Lower lobe of right lung (tissue), 2 donors: Measurements from ENCODE around the gene PDK2. TPM values are rescaled to one million over a fixed set of nuclear protein-coding genes. Genes with fewer than 3 reads are reported as not detected.

Source experiments
- ATAC-seq, 2 donors: fragments of 200-7000 bp; cut with Tn5 transposase; one replicate each; pipeline ENCODE4 v1.9.1; 2020 to 2022; ENCODE audit warnings: mild to moderate bottlenecking in 2 of 2, moderate library complexity in 2 of 2
- DNase-seq: peaks from one replicate; pipeline ENCODE4 v3.0.0-alpha.2; 2020
- H3K27ac ChIP-seq: fragments of 200-600 bp; one replicate; pipeline ENCODE4 v1.8.0; 2022
- H3K27me3 ChIP-seq: fragments of 200-600 bp; one replicate; pipeline ENCODE4 v1.8.0; 2022; ENCODE audit warnings: low read depth
- H3K36me3 ChIP-seq: fragments of 200-600 bp; one replicate; pipeline ENCODE4 v1.8.0; 2022; ENCODE audit warnings: mild to moderate bottlenecking
- H3K4me1 ChIP-seq: fragments of 200-600 bp; one replicate; pipeline ENCODE4 v1.8.0; 2022
- H3K4me3 ChIP-seq: fragments of 200-600 bp; one replicate; pipeline ENCODE4 v1.8.0; 2022; ENCODE audit warnings: mild to moderate bottlenecking
- H3K9me3 ChIP-seq: fragments of 200-600 bp; one replicate; pipeline ENCODE4 v1.8.0; 2022
- CTCF ChIP-seq: fragments of 200-600 bp; IDR thresholded peaks from one replicate; pipeline ENCODE4 v1.8.0; 2022; ENCODE audit warnings: antibody characterized with exemption, mild to moderate bottlenecking
- intact Hi-C: fragments of 100-400 bp; cut with DNase I; formaldehyde crosslinking; loops from one replicate; pipeline ENCODE4 v1.11.0; 2022
- total RNA-seq: library from RNA; stranded (reverse); fragmentation: NEBNext Ultra II Directional; extraction: Animal tissue kit (Norgen Biotek cat#: 25700); gene quantifications from one replicate; pipeline ENCODE4 v1.2.1, GENCODE V29; 2021
- donor health status: DM: no; HTN: yes; CAD: no; lungs with severe emphysema.

PDK2 gene
- total RNA-seq, 1 donor from 2014 or later: 35.7 TPM

DNA sequence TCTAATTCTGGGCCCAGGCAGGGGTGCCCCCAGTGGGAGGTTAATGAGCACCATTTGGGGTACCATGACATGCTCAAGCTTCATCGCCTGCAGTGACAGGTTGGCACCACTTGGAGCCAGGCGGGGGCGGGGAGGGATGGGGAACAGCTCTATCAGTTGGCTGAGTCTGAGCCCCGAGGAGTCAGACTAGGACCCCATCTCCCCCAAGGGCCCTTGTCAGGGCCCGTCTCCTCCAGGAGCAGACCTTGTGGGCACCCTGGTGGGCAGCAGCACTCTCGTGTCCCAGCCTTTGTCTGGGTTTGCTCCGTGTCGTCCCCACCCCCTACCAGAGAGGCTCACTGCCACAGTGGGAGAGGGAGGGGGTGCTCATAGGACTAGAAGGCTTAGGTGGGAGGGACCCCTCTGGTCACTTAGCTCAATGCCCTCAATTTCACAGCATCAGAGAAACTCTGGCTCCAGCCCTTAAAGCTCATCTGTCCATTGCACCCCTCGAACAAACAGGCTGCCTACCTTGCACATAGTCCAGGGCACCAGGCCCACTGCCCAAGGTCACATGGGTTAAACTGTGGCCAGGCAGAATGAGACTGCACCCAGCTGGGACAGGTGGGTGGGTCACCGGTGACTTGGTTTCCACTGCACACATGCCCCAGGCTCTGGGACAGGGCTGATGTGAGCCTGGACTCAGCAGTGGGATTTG lies 51.2 kb downstream of the PDK2 start:
- no peak for ATAC-seq
- Histone ChIP-seq H3K9me3 (no peaks in the 10 kb centered on the region), H3K4me3 (peak overlapping the region; percentile 78), H3K4me1 (peaks cover 53% of the 10 kb centered on the region), H3K27me3 (no peaks in the 10 kb centered on the region), H3K27ac (peak overlapping the region; percentile 86), H3K36me3 (peaks cover 54% of the 10 kb centered on the region)
- intact Hi-C loops: no loop called here
- TF ChIP-seq CTCF: no peak
- no peak for DNase-seq

DNA sequence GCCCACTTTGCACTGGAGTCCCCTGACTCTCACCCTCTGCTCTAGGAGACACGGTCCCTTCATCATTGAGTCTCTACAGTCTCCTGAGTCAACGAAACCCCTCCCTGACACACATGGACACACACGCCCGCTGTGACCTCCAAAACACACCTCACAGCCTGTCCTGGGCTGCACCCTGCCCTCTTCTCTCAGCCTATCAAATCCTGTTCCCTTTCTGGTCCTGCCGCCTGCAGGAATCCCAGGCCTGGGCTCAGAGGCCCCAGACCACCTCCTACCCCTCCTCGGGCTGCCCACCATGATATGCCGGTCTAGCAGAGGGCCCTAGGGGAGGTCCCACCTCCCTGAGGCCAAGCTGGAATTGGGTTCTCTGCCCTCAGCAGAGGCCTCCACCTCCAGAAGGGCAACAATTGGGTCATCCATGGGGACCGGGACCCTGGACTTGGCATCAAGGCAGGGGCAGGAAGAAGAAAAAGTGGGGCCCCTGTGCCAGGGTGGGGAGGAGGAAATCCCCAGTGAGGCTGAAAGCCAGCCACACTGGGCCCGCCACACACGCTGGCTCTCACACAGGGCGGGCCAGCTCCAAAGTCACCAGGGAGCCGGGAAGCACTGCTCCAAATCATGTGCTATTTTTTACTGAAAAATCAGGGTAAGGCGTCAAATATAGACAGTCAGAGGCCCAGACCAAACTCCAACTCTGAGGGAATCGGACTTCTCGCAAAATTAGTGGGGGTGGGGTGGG lies 51.9 kb downstream of the PDK2 start:
- intact Hi-C loops: no loop called here
- ATAC-seq: no peak

DNA sequence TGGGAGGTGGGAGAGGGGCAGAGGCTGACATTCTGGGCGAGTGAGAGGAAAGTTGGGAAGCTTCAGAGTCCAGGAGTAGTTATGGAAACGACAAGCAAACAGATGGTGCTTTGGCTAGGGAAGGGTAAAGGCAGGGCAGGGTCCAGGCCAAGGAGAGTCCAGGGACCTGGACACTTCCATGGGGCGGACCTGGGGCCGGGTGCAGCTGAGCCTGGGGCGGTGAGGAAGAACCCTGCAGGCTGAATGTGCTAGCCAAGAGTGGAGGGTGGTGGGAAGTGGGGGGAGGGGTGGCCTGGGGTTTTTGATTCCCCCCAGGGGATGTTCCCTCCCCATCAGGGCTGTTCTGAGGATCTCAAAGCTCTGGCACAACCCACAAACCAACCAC lies 52.7 kb downstream of the PDK2 start:
- Histone ChIP-seq H3K4me3 (peak overlapping the region; percentile 78), H3K9me3 (no peaks in the 10 kb centered on the region), H3K27me3 (no peaks in the 10 kb centered on the region), H3K4me1 (peaks cover 54% of the 10 kb centered on the region), H3K36me3 (peaks cover 40% of the 10 kb centered on the region), H3K27ac (peak overlapping the region; percentile 86)
- no peak for TF ChIP-seq CTCF
- ATAC-seq (no peak), DNase-seq (no peak)
- intact Hi-C loops: no loop called here

More for the DNA sequence above, 51.9 kb downstream of the PDK2 start:
- no peaks in the 10 kb centered on the region for H3K27me3 ChIP-seq
- H3K9me3 ChIP-seq: no peaks in the 10 kb centered on the region
- peaks cover 52% of the 10 kb centered on the region for H3K4me1 ChIP-seq
- peak overlapping the region; percentile 78 for H3K4me3 ChIP-seq
- peaks cover 47% of the 10 kb centered on the region for H3K36me3 ChIP-seq
- DNase-seq: no peak
- peak overlapping the region; percentile 86 for H3K27ac ChIP-seq
- TF ChIP-seq CTCF: no peak

DNA sequence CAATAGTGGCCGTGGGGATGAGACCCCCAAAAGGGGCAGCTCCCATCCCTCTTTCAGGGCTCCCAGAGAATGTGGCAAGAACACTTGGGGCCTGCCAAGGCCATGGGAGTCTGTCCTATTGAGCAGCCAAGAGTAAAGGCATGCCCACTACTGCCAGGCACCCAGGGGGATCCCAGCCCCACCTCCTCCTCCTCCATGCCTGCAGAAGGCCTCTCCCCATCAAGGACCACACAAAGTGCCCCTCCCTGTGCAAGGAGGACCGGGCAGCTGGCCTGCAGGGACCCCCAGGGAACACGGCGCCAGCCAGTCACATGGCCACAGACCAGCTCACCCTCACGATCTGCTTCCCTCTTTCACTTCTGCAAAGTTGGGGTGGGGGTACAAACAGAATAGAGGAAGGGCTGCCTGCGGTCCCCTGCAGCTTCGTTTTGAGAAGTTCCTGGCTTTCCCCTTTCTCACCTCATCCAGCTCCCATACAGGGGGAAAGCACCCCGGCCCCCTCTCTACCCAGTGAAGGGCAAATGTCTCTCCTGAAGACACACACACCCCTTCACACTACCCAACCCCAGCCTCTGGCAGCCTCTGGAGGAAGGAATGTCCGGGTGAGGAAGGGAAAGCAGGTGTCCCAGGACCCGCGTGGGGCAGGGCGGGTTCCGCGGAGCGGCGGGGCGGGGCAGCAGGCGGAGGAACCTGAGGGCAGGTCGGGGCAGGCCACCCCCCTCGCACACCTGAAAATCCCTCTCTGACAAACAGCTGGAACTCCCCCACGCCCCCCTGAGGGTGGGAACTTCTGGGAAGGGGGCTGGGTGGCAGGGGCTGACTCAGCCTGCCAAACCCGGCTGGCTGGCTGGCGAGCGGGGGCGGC lies 53.3 kb downstream of the PDK2 start:
- Histone ChIP-seq H3K4me1 (peaks cover 58% of the 10 kb centered on the region), H3K27ac (peak overlapping the region; percentile 86), H3K9me3 (no peaks in the 10 kb centered on the region), H3K4me3 (peak overlapping the region; percentile 78), H3K27me3 (no peaks in the 10 kb centered on the region), H3K36me3 (peaks cover 34% of the 10 kb centered on the region)
- intact Hi-C loops: no loop called here
- peak; percentile 28 to 42 for ATAC-seq
- no peak for TF ChIP-seq CTCF
- peak; percentile 82 for DNase-seq

DNA sequence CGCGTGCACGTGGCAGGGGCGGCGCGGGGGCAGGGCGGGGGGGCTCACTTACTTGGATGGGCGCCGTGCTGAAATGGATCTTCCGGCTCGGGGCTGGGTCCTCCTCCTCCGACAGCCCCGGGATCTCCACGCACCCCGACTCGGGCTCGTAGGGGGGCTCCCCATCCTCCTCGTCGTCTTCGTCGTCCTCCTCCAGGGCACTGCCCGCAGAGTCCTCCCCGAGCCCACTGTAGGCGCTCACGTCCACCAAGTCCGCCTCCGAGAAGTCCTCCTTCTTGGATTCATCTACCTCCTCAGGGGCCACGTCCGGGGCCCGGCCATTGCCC lies 53.9 kb downstream of the PDK2 start:
- ATAC-seq: no peak
- Histone ChIP-seq H3K27me3 (no peaks in the 10 kb centered on the region), H3K9me3 (no peaks in the 10 kb centered on the region), H3K27ac (peak overlapping the region; percentile 86), H3K4me1 (peaks cover 64% of the 10 kb centered on the region), H3K4me3 (peak overlapping the region; percentile 78), H3K36me3 (peaks cover 28% of the 10 kb centered on the region)
- intact Hi-C loops: no loop called here
- no peak for TF ChIP-seq CTCF
- DNase-seq: no peak
